A549 (cell line): ENCODE measurements around the gene CERS6. TPM values are rescaled to one million over a fixed set of nuclear protein-coding genes. Genes with fewer than 3 reads are reported as not detected.

Source experiments
- ATAC-seq, 2 experiments: fragments of 200-7000 bp in 1 of 2; fragments of >200 bp in 1 of 2; cut with Nextera tagmentation in 1 of 2; cut with Tn5 transposase in 1 of 2; 3 replicates each; pipeline versions ENCODE4 v1.8.0 to v1.9.1; 2018 to 2020; ENCODE audit warnings: mild to moderate bottlenecking in 1 of 2, moderate library complexity in 1 of 2
- CTCF ChIA-PET: fragments of 300-600 bp; sonication (Branson Sonifier 250); formaldehyde crosslinking; extraction: SDS; loops from one replicate; lab custom pipeline; 2021; ENCODE audit warnings: antibody characterized with exemption, inconsistent platforms; lab: Yijun Ruan, JAX
- POLR2A ChIA-PET: fragments of 350-600 bp; formaldehyde crosslinking; extraction: SDS; loops from one replicate; lab custom pipeline; 2021; ENCODE audit warnings: antibody characterized with exemption, inconsistent platforms; lab: Yijun Ruan, JAX
- DNase-seq, 2 experiments: peaks; one replicate each; pipeline versions ENCODE4 v3.0.0 to v3.0.0-alpha.2; 2011 to 2016; ENCODE audit warnings: low read depth in 1 of 2, low spot score in 1 of 2
- FAIRE-seq: peaks from 2 replicates; lab custom pipeline; 2011; peaks lifted over from hg19 to GRCh38; lab: Jason Lieb, UNC
- H3K27ac ChIP-seq, 2 experiments: fragments of >200 bp; sonication (Bioruptor Twin); formaldehyde crosslinking; 3 replicates each; pipeline ENCODE4 v1.5.1; 2016 to 2017
- H3K4me1 ChIP-seq: fragments of >200 bp; sonication (Bioruptor Twin); formaldehyde crosslinking; 3 replicates; pipeline ENCODE4 v1.6.1; 2016
- H3K4me2 ChIP-seq: fragments of >200 bp; sonication (Bioruptor Twin); formaldehyde crosslinking; 3 replicates; pipeline ENCODE4 v1.6.1; 2016
- H3K4me3 ChIP-seq: fragments of >200 bp; sonication (Bioruptor Twin); formaldehyde crosslinking; 3 replicates; pipeline ENCODE4 v1.5.1; 2016
- H3K9me3 ChIP-seq: fragments of >200 bp; sonication (Bioruptor Twin); formaldehyde crosslinking; 3 replicates; pipeline ENCODE4 v1.6.1; 2016
- BHLHE40 ChIP-seq: IDR thresholded peaks from 2 replicates; pipeline ENCODE4 v1.6.1; 2012; ENCODE audit warnings: low read depth, low read length, inconsistent platforms
- CBX2 ChIP-seq: fragments of 200-600 bp; sonication (generic); IDR thresholded peaks from 2 replicates; pipeline ENCODE4 v1.6.1; 2016; ENCODE audit warnings: low read depth, mild to moderate bottlenecking, borderline replicate concordance
- CHD2 ChIP-seq: fragments of 150-350 bp; IDR thresholded peaks from 2 replicates; pipeline ENCODE4 v1.6.1; 2014; ENCODE audit warnings: low read length; ENCODE audit not compliant: partially characterized antibody
- EHMT2 ChIP-seq: fragments of 200-600 bp; sonication (generic); IDR thresholded peaks from 2 replicates; pipeline ENCODE4 v1.6.1; 2016; ENCODE audit warnings: antibody characterized with exemption, low read depth, mild to moderate bottlenecking, moderate library complexity
- ESRRA ChIP-seq: fragments of 150-350 bp; IDR thresholded peaks from 2 replicates; pipeline ENCODE4 v1.6.1; 2014; ENCODE audit warnings: mild to moderate bottlenecking, low read length, borderline replicate concordance
- HDAC2 ChIP-seq: fragments of 200-600 bp; sonication (generic); IDR thresholded peaks from 2 replicates; pipeline ENCODE4 v1.6.1; 2016
- HOXB13 ChIP-seq: fragments of 250-450 bp; sonication (Bioruptor Pico); IDR thresholded peaks from 2 replicates; pipeline ENCODE4 v1.5.0; 2020; ENCODE audit warnings: low read depth, mild to moderate bottlenecking, moderate library complexity
- JUN ChIP-seq, 2 experiments: fragments of >200 bp; sonication (Bioruptor Twin); formaldehyde crosslinking; IDR thresholded peaks; 2 replicates in 1 of 2; 3 replicates in 1 of 2; pipeline ENCODE4 v1.6.1; 2016 to 2017
- JUNB ChIP-seq: fragments of >200 bp; sonication (Bioruptor Twin); formaldehyde crosslinking; IDR thresholded peaks from 2 replicates; pipeline ENCODE4 v1.6.1; 2016
- MAZ ChIP-seq: fragments of 150-350 bp; IDR thresholded peaks from 2 replicates; pipeline ENCODE4 v1.6.1; 2014; ENCODE audit warnings: antibody characterized with exemption, low read depth, low read length, borderline replicate concordance
- NR3C1 ChIP-seq: fragments of >200 bp; sonication (Bioruptor Twin); formaldehyde crosslinking; IDR thresholded peaks from 3 replicates; pipeline ENCODE4 v1.6.1; 2017
- PHF8 ChIP-seq: fragments of 200-600 bp; sonication (generic); IDR thresholded peaks from 2 replicates; pipeline ENCODE4 v1.6.1; 2016; ENCODE audit warnings: low read depth, mild to moderate bottlenecking, antibody characterized with exemption, moderate library complexity, borderline replicate concordance
- POLR2A ChIP-seq: IDR thresholded peaks from 2 replicates; pipeline ENCODE4 v1.6.1; 2012; ENCODE audit warnings: mild to moderate bottlenecking, low read length
- POLR2AphosphoS2 ChIP-seq: conservative IDR thresholded peaks from 2 replicates; pipeline ENCODE4 v1.6.1; 2012; ENCODE audit warnings: low read length, improper control_type of control experiment, inconsistent platforms
- RNF2 ChIP-seq: fragments of 200-600 bp; sonication (generic); IDR thresholded peaks from 2 replicates; pipeline ENCODE4 v1.6.1; 2016; ENCODE audit warnings: low read depth, mild to moderate bottlenecking, antibody characterized with exemption, moderate library complexity, borderline replicate concordance
- ZSCAN20 ChIP-seq: fragments of 250-450 bp; sonication (Bioruptor Pico); IDR thresholded peaks from 2 replicates; pipeline ENCODE4 v1.8.0; 2022; ENCODE audit warnings: mild to moderate bottlenecking, moderate library complexity
- WGBS: methylation state at CpG from one replicate; pipeline ENCODE4 v1.1.6; 2017; ENCODE audit errors: missing lambda C conversion rate; 5-methylcytosine and 5-hydroxymethylcytosine counted together
- polyA plus RNA-seq, 4 experiments: library from polyadenylated mRNA; depleted of rRNA in 3 of 4; stranded (reverse); fragments of >200 nt; fragmentation: RNase III in 1 of 4; extraction: RNeasy Plus Mini Kit Qiagen cat#74134 plus additional on column Dnase treatment in 1 of 4; gene quantifications; 2 replicates in 3 of 4; 3 replicates in 1 of 4; pipeline ENCODE4 v1.2.3, GENCODE V29; 2011 to 2017
- TF ChIP-seq, protein P1 (sequence below): fragments of >200 bp; sonication (Bioruptor Twin); formaldehyde crosslinking; IDR thresholded peaks from 3 replicates; pipeline ENCODE4 v1.5.1; 2016
- TF ChIP-seq, protein P2 (sequence below): fragments of 200-600 bp; sonication (generic); IDR thresholded peaks from 2 replicates; pipeline ENCODE4 v1.6.1; 2016; ENCODE audit warnings: antibody characterized with exemption, mild to moderate bottlenecking, moderate library complexity
- TF ChIP-seq, protein P3 (sequence below): fragments of 250-450 bp; sonication (Bioruptor Pico); IDR thresholded peaks from 2 replicates; pipeline ENCODE4 v1.5.0; 2020; ENCODE audit warnings: low read depth, mild to moderate bottlenecking, moderate library complexity
- TF ChIP-seq, protein P4 (sequence below): IDR thresholded peaks from 2 replicates; pipeline ENCODE4 v1.6.1; 2012

The CERS6 gene
- polyA plus RNA-seq, 2 of the 4 experiments (the other 2 are of a cell fraction) = 12.0 to 16.9 TPM

DNA sequence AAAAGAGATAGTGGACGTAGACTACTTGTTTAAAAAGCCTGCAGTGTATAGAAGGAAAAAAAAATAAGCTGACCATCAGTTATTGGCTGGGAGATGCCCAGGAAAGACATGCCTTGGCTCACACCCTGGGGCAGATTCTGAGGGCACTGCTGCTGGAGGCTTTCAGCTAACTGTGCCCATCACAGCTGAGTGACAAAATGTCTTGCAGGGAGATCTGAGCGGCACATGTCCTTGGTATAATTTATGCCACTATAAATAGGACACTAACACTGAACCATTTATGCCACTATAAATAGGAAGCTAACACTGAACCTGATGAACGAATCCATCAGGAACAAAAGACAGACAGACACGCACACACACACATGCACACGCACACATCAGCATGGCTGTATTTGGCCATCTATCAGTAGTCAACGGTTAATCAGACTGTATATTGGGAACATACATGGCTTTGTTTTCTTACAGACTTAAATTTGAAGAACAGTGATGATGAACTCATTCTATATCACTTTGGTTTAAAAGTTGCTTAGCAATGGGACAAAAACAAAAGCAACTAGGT, 278.2 kb downstream of the CERS6 start:
- 92% methylated on average over 6 of the region's 6 CpGs for WGBS
- FAIRE-seq (no peak), ATAC-seq (no peak), DNase-seq (no peak)
- no peak overlapping the region for H3K4me3 ChIP-seq
- POLR2A ChIA-PET = no interaction called here
- H3K4me2 ChIP-seq = no peak overlapping the region
- H3K4me1 ChIP-seq = no peaks in the 10 kb centered on the region
- no peak for TF ChIP-seq JUN (IDR thresholded peaks at IDR 0.05)
- no peak for TF ChIP-seq BHLHE40
- no peak for TF ChIP-seq HDAC2
- TF ChIP-seq CHD2 = no peak
- no peak for TF ChIP-seq ZSCAN20 (CRISPR knock-in tag)
- TF ChIP-seq POLR2A = no peak
- no peak for TF ChIP-seq PHF8
- no peak for TF ChIP-seq HOXB13 (CRISPR knock-in tag)
- TF ChIP-seq NR3C1 = no peak
- TF ChIP-seq, protein P1, sequence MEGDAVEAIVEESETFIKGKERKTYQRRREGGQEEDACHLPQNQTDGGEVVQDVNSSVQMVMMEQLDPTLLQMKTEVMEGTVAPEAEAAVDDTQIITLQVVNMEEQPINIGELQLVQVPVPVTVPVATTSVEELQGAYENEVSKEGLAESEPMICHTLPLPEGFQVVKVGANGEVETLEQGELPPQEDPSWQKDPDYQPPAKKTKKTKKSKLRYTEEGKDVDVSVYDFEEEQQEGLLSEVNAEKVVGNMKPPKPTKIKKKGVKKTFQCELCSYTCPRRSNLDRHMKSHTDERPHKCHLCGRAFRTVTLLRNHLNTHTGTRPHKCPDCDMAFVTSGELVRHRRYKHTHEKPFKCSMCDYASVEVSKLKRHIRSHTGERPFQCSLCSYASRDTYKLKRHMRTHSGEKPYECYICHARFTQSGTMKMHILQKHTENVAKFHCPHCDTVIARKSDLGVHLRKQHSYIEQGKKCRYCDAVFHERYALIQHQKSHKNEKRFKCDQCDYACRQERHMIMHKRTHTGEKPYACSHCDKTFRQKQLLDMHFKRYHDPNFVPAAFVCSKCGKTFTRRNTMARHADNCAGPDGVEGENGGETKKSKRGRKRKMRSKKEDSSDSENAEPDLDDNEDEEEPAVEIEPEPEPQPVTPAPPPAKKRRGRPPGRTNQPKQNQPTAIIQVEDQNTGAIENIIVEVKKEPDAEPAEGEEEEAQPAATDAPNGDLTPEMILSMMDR = no peak
- TF ChIP-seq MAZ = no peak
- TF ChIP-seq, protein P2, sequence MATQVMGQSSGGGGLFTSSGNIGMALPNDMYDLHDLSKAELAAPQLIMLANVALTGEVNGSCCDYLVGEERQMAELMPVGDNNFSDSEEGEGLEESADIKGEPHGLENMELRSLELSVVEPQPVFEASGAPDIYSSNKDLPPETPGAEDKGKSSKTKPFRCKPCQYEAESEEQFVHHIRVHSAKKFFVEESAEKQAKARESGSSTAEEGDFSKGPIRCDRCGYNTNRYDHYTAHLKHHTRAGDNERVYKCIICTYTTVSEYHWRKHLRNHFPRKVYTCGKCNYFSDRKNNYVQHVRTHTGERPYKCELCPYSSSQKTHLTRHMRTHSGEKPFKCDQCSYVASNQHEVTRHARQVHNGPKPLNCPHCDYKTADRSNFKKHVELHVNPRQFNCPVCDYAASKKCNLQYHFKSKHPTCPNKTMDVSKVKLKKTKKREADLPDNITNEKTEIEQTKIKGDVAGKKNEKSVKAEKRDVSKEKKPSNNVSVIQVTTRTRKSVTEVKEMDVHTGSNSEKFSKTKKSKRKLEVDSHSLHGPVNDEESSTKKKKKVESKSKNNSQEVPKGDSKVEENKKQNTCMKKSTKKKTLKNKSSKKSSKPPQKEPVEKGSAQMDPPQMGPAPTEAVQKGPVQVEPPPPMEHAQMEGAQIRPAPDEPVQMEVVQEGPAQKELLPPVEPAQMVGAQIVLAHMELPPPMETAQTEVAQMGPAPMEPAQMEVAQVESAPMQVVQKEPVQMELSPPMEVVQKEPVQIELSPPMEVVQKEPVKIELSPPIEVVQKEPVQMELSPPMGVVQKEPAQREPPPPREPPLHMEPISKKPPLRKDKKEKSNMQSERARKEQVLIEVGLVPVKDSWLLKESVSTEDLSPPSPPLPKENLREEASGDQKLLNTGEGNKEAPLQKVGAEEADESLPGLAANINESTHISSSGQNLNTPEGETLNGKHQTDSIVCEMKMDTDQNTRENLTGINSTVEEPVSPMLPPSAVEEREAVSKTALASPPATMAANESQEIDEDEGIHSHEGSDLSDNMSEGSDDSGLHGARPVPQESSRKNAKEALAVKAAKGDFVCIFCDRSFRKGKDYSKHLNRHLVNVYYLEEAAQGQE = no peak
- TF ChIP-seq RNF2 = no peak
- TF ChIP-seq, protein P3, sequence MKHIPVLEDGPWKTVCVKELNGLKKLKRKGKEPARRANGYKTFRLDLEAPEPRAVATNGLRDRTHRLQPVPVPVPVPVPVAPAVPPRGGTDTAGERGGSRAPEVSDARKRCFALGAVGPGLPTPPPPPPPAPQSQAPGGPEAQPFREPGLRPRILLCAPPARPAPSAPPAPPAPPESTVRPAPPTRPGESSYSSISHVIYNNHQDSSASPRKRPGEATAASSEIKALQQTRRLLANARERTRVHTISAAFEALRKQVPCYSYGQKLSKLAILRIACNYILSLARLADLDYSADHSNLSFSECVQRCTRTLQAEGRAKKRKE (CRISPR knock-in tag) = no peak
- no peak for TF ChIP-seq CBX2
- TF ChIP-seq JUNB = no peak
- TF ChIP-seq, protein P4, sequence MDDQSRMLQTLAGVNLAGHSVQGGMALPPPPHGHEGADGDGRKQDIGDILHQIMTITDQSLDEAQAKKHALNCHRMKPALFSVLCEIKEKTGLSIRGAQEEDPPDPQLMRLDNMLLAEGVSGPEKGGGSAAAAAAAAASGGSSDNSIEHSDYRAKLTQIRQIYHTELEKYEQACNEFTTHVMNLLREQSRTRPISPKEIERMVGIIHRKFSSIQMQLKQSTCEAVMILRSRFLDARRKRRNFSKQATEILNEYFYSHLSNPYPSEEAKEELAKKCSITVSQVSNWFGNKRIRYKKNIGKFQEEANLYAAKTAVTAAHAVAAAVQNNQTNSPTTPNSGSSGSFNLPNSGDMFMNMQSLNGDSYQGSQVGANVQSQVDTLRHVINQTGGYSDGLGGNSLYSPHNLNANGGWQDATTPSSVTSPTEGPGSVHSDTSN = no peak
- TF ChIP-seq ESRRA = no peak
- TF ChIP-seq EHMT2 = no peak
- no peak for TF ChIP-seq POLR2AphosphoS2
- H3K9me3 ChIP-seq = no peaks in the 10 kb centered on the region
- H3K27ac ChIP-seq = no peak overlapping the region
- CTCF ChIA-PET = interaction anchor here (0.9 to 1.9 kb wide), 3 partner anchors 25 to 388 kb away, joined by 3 to 5 read pairs (median 3); no protein-coding TSS in a partner anchor
